Erythroblast (primary cell): ENCODE data around the gene CNNM4.

Source experiments
- GATA1 ChIP-seq: IDR thresholded peaks from 2 replicates; pipeline ENCODE4 v1.6.1; 2011; ENCODE audit warnings: low read depth, mild to moderate bottlenecking, control low read depth, low read length, moderate library complexity
- POLR2A ChIP-seq: IDR thresholded peaks from 2 replicates; pipeline ENCODE4 v1.6.1; 2011; ENCODE audit warnings: mild to moderate bottlenecking, low read length

DNA sequence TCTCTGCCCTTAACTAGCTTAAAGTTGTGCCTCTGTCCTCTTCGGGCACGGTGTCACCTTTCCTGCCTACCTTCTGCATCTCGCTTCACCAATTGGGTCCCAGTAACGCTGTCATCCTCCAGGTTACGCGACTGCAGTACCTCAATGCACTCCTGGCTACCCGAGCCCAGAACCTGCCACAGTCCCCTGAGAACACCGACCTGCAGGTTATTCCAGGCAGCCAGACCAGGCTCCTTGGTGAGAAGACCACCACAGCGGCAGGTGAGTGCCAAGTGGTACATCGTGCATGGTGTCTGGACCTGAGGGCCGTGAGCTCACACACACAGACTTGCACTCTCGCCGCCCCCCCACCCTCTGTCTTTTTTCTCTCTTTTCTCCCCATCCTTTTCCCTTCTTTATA lies 68.2 kb downstream of the CNNM4 start:
- TF ChIP-seq POLR2A = no peak
- TF ChIP-seq GATA1 = no peak
